ENCODE results near the gene BRI3BP. TPM values are rescaled to one million over a fixed set of nuclear protein-coding genes. Genes with fewer than 3 reads are reported as not detected.

BRI3BP gene
- total RNA-seq, 1 donor from 2014 or later = 1.5 TPM

DNA sequence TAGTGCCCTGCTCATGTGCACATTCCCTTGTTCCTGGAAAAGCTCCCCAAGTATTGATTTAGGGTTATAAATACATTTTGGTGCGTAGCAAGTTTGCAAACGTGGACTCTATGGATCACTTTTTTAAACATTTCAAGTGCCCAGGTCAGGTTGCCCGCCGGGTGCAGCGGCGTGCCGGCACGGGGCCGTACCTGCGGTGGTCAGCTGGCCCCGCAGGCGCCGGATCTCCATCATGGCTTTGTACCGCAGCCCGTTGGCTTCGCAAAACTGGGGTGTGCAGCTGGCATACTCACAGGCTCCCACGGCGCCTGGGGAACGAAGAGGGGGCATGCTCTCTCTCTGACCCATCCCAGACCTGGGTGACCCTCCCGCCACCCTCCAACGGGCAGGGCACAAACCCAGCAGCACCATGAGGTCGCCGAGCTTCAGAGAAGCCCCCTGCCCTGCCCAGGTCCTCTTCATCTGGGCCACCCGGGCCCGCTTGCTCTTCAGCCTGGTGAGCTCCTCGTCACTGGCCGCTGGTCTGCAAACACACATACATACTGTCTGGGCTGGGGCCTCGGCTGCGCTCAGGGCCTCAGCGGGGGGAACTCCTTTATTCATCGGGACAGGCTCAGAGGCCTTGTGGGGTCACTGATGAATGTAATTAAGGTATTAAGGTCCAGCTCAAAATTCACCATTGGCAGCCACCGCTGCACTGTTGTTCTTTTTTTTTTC lies 39.6 kb upstream of the BRI3BP start:
- no peak overlapping the region for H3K4me3 Mint-ChIP-seq (ENCODE audit: unreplicated experiment)
- no peaks in the 10 kb centered on the region for H3K36me3 Mint-ChIP-seq (ENCODE audit: unreplicated experiment)
- TF ChIP-seq, protein P1, sequence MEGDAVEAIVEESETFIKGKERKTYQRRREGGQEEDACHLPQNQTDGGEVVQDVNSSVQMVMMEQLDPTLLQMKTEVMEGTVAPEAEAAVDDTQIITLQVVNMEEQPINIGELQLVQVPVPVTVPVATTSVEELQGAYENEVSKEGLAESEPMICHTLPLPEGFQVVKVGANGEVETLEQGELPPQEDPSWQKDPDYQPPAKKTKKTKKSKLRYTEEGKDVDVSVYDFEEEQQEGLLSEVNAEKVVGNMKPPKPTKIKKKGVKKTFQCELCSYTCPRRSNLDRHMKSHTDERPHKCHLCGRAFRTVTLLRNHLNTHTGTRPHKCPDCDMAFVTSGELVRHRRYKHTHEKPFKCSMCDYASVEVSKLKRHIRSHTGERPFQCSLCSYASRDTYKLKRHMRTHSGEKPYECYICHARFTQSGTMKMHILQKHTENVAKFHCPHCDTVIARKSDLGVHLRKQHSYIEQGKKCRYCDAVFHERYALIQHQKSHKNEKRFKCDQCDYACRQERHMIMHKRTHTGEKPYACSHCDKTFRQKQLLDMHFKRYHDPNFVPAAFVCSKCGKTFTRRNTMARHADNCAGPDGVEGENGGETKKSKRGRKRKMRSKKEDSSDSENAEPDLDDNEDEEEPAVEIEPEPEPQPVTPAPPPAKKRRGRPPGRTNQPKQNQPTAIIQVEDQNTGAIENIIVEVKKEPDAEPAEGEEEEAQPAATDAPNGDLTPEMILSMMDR (IDR thresholded peaks at IDR 0.05; ENCODE audit: partially characterized antibody, unreplicated experiment) = no peak
- no peak for DNase-seq
- no peak overlapping the region for H3K27ac Mint-ChIP-seq (ENCODE audit: unreplicated experiment)
- H3K4me1 Mint-ChIP-seq (ENCODE audit: low read depth, unreplicated experiment) = no peaks in the 10 kb centered on the region
- H3K27me3 Mint-ChIP-seq (ENCODE audit: unreplicated experiment) = no peaks in the 10 kb centered on the region
- peaks cover 2% of the 10 kb centered on the region for H3K9me3 Mint-ChIP-seq (ENCODE audit: unreplicated experiment)

DNA sequence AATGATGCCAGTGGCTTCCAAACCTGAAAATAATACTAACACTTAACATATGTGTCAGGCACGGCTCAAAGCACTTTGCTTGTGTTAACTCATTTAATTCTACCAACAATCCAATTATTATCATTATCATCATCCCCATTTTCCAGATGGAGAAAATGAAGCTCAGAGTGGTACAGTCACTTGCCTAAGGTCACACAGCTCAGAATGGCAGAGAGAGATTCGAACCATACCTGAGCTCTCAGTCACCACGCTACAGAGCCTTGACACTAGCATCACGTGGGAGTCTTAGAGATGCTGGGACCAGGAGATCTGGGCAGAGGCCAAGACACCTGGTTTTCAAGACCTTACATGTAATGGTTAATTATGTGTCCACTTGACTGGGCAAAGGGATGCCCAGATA lies 38.7 kb upstream of the BRI3BP start:
- no peak overlapping the region for H3K4me3 Mint-ChIP-seq (ENCODE audit: unreplicated experiment)
- no peaks in the 10 kb centered on the region for H3K4me1 Mint-ChIP-seq (ENCODE audit: low read depth, unreplicated experiment)
- H3K9me3 Mint-ChIP-seq (ENCODE audit: unreplicated experiment) = no peaks in the 10 kb centered on the region
- H3K27me3 Mint-ChIP-seq (ENCODE audit: unreplicated experiment) = no peaks in the 10 kb centered on the region
- H3K27ac Mint-ChIP-seq (ENCODE audit: unreplicated experiment) = no peak overlapping the region
- no peak for DNase-seq
- TF ChIP-seq, protein P1 (IDR thresholded peaks at IDR 0.05; ENCODE audit: partially characterized antibody, unreplicated experiment) = no peak
- H3K36me3 Mint-ChIP-seq (ENCODE audit: unreplicated experiment) = no peaks in the 10 kb centered on the region

DNA sequence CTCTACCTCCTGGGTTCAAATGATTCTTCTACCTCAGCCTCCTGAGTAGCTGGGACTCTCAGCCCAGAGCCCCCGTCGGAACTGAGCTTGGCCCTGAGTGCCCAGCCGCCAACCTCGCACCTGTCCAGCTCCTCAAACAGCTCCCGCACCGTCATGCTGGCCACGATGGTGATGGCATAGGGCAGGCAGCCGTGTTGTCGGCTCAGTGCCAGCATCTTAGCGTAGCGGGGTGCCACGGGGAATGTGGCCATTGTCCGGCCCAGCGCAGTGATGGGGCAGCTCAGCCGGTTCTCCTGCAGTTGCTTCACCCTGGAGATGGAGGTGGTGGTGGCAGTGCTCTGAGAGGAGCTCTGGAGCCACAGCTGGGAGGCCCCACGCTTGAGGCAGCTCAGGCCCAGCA lies 36.9 kb upstream of the BRI3BP start:
- TF ChIP-seq, protein P1 (IDR thresholded peaks at IDR 0.05; ENCODE audit: partially characterized antibody, unreplicated experiment) = no peak
- no peak for DNase-seq
- Mint-ChIP-seq H3K27ac (ENCODE audit: unreplicated experiment) (no peak overlapping the region), H3K4me3 (ENCODE audit: unreplicated experiment) (no peak overlapping the region), H3K36me3 (ENCODE audit: unreplicated experiment) (no peaks in the 10 kb centered on the region), H3K4me1 (ENCODE audit: low read depth, unreplicated experiment) (no peaks in the 10 kb centered on the region), H3K9me3 (ENCODE audit: unreplicated experiment) (no peaks in the 10 kb centered on the region), H3K27me3 (ENCODE audit: unreplicated experiment) (peaks cover 4% of the 10 kb centered on the region)

DNA sequence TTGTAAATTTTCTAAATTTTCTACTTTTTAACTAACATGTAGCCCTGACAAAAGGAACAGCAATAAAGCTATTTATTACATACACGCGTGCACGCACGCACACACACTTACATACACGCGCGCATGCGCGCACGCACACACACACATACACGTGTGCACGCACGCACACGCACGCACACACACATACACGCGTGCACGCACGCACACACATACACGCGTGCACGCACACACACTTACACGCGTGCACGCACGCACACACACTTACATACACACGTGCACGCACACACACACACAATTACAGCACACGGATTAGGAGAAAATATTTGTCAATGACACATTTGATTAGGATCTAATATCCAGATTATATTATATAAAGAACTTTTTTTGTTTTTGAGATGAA lies 32.4 kb upstream of the BRI3BP start:
- peaks cover 5% of the 10 kb centered on the region for H3K27me3 Mint-ChIP-seq (ENCODE audit: unreplicated experiment)
- DNase-seq = no peak
- TF ChIP-seq, protein P1 (IDR thresholded peaks at IDR 0.05; ENCODE audit: partially characterized antibody, unreplicated experiment) = no peak
- no peak overlapping the region for H3K27ac Mint-ChIP-seq (ENCODE audit: unreplicated experiment)
- H3K36me3 Mint-ChIP-seq (ENCODE audit: unreplicated experiment) = no peaks in the 10 kb centered on the region
- no peaks in the 10 kb centered on the region for H3K9me3 Mint-ChIP-seq (ENCODE audit: unreplicated experiment)
- H3K4me3 Mint-ChIP-seq (ENCODE audit: unreplicated experiment) = peak overlapping the region; percentile 25
- H3K4me1 Mint-ChIP-seq (ENCODE audit: low read depth, unreplicated experiment) = no peaks in the 10 kb centered on the region

DNA sequence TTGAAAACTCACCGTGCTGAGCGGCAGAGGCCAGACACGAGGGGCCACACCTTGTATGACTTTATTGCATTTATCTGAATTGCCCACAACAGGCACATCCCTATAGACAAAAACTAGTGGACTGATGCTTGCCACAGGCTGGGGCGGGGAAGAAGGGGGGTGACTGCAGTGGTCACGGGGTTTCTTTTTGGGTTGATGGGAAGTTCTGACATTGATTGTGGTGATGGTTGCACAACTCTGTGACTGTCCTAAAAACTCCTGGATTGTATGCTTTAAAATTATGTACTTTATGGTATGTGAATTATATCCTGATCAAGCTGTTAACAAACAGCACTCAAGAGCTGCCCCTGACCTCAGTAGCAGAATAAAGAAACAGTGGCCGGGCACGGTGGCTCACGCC lies 30.2 kb upstream of the BRI3BP start:
- DNase-seq = no peak
- peaks cover 2% of the 10 kb centered on the region for H3K4me1 Mint-ChIP-seq (ENCODE audit: low read depth, unreplicated experiment)
- no peak overlapping the region for H3K27ac Mint-ChIP-seq (ENCODE audit: unreplicated experiment)
- TF ChIP-seq, protein P1 (IDR thresholded peaks at IDR 0.05; ENCODE audit: partially characterized antibody, unreplicated experiment) = no peak
- no peak overlapping the region for H3K4me3 Mint-ChIP-seq (ENCODE audit: unreplicated experiment)
- peaks cover 2% of the 10 kb centered on the region for H3K9me3 Mint-ChIP-seq (ENCODE audit: unreplicated experiment)
- H3K27me3 Mint-ChIP-seq (ENCODE audit: unreplicated experiment) = peaks cover 5% of the 10 kb centered on the region
- no peaks in the 10 kb centered on the region for H3K36me3 Mint-ChIP-seq (ENCODE audit: unreplicated experiment)
